Fibroblast of skin of left quadriceps (primary cell): ENCODE results near the gene MAN2A1.
A peak's percentile ranks its signal among the peaks of the same experiment; 100 is the strongest.
"Not testable (repeated sequence)": the region's sequence is repeated elsewhere in the genome, so short reads cannot be mapped to it uniquely, and the experiment has no call there.

Experiments
- DNase-seq, 2 experiments: peaks; one replicate each; pipeline ENCODE4 v3.0.0-alpha.2; 2013; ENCODE audit warnings: low read depth in 2 of 2

The MAN2A1 gene

DNA sequence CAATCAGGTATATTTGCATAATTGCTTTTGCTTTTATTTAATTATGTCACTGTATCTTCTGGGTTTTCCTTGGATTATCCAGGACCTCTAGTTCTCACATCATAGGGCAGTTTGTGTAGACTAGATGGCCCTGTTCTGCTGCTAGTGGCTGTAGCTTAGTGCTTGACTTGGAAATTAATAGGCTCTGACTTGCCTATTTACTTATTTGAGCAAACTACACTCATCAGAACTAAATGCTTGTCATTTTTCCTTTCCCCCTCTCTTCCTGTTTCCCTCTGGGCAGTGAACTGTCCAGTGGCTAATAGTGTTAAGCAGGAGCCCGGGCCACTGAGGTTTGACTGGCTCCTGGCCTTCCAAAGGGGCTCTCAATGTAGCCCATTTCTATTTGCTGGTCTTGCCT, 135.7 kb downstream of the MAN2A1 start:
- DNase-seq = no peak

DNA sequence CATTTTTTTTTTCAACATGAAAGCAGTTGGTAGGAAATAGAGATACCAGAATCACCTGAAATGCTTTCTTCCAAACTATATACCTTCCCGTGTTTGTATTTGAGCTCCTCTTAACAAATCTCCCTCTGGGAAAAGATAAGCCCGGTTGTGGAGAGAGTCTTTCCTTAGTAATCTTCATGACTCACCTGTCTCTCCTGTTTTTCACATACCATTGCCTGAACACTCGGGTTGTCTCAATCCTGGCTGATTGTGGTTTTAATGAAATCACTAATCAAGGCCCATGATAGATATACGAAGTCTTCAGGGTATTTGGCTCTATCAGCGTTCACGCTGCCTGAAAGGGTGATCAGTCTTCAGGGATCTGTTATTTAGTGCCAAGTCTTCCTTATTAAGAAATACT, 136.7 kb downstream of the MAN2A1 start:
- DNase-seq = no peak

DNA sequence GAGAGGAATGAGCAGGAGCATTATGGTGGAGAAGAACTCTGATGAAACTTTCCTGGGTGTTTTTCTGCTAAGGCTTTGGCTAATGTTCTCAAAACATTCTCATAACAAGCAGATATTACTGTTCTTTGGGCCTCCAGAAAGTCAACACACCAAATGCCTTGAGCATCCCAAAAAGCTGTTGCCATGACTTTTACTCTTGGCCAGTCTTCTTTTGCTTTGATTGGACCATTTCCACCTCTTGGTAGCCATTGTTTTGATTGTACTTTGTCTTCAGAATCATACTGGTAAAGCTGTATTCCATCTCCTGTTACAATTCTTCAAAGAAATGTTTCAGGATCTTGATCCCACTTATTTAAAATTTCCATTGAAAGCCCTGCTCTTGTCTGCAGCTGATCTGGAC, 139.6 kb downstream of the MAN2A1 start:
- no peak for DNase-seq

DNA sequence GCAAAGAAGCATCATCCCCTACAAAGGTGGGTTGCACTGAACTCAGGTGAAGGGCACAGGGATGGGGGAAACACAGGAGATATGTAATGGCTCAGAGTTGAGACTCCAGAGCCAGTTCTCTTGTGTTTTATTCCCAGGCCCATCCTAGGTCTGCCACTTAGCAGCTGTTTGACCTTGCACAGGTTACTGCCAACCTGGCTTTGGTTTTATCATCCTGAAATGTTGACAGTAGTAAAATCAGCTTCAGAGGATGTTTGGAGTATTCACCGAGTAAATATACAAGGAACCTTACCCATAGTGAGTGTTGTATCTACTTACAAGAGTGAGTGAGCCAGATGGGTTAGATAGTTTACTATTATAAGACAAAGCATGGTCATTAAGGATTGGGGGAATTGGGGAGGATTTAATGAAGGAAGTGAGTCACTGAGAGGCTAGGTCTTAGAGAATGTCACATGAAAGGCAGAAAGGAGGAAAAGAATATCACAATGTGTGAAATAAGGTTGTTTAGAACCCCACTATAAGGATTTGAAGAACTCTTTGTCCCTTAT, 141.3 kb downstream of the MAN2A1 start:
- no peak for DNase-seq

DNA sequence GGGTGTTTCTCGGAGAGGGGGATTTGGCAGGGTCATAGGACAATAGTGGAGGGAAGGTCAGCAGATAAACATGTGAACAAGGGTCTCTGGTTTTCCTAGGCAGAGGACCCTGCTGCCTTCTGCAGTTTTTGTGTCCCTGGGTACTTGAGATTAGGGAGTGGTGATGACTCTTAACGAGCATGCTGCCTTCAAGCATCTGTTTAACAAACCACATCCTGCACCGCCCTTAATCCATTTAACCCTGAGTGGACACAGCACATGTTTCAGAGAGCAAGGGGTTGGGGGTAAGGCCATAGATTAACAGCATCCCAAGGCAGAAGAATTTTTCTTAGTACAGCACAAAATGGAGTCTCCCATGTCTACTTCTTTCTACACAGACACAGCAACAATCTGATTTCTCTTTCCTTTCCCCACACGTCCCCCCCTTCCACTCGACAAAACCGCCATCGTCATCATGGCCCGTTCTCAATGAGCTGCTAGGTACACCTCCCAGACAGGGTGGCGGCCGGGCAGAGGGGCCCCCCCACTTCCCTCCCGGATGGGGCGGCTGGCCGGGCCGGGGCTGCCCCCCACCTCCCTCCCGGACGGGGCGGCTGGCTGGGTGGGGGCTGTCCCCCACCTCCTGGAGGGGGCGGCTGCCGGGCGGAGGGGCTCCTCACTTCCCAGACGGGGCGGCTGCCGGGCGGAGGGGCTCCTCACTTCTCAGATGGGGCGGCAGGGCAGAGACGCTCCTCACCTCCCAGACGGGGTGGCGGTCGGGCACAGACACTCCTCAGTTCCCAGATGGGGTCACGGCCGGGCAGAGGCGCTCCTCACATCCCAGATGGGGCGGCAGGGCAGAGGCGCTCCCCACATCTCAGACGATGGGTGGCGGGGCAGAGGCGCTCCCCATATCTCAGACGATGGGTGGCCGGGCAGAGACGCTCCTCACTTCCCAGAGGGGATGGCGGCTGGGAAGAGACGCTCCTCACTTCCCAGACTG, 142.8 kb downstream of the MAN2A1 start:
- not testable (repeated sequence) for DNase-seq

DNA sequence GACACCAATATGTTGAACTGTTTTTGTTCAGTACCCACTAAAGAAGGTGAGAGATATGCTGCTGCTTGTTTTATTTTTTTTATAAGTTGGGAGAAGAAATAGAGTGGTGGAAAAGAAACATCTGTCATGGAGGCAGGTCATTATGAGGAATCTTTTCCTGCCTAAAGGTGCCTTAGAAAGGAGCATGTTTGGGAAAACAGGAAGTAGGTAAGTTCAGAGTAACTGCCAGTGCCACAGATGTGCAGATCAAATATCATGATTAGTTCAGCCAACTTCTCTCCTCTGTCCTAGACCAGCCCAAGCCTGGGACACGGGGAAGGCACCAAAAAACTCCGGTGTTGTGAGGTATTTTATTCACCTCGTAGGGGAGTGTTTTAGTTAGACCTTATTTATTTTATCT, 144.2 kb downstream of the MAN2A1 start:
- no peak for DNase-seq

DNA sequence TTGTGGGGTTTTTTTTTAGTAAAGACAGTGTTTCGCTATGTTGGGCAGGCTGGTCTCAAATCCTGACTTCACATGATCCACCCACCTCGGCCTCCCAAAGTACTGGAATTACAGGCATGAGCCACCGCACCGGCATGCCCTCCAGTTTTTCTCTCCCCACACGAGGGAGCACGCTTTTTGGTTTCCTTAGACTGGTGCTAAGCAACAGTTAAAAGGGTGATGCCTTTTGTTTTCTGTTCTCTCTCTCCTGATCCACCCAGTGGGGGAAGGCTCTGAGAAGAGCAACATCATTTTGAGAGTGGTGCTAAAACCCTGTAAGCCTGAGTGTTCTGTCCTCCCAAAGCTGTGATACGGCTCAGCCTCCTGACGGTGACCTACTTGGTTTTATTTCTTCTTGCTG, 146.6 kb downstream of the MAN2A1 start:
- DNase-seq = no peak

DNA sequence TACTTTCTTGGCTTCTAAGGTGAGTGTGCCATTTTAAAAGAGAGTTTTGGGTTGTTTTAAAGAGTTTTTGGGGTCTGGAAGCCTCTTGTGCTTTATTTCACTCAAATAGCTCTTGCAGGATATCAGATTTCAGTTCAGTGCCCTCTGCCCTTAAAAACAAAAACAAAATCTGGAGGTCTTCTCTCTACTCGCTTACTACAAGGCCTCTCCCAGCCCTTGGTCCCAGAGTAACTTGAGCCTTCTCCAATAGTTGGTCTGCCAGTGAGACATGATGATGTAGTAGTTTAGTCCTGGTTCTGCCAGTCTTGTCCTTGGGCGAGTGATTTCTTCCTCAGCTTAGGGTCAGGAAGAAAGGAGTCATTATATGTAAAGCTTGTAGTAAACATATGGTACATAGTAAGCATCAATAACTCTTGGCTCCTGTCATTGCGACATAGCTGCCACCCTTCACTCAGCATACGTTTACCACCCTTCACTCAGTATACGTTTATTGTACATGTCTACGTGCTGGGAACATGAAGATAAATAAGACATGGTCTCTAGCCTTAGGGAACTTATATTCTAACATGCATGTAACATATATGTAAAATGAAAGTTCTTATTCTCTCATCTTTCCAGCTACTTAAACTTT, 147.6 kb downstream of the MAN2A1 start:
- no peak for DNase-seq

DNA sequence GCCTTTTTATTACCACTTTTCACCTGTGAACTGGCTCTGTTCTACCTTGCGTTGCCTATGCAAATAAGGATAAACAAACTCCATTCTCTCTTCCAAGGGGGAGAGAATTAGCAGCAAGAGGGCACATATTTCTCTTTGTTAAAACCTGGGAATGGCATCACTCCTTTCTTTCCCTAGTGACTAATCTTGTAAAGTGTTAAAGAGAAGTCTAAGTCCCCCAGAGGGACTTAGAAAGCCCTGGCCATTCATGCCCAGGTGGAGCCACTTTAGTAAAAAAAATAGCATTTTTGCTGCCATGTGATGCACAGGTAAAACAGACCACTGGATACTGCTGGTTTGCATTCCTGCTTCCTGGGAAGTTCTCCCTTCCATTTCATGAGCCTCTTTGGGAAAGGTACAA, 148.4 kb downstream of the MAN2A1 start:
- DNase-seq = no peak

DNA sequence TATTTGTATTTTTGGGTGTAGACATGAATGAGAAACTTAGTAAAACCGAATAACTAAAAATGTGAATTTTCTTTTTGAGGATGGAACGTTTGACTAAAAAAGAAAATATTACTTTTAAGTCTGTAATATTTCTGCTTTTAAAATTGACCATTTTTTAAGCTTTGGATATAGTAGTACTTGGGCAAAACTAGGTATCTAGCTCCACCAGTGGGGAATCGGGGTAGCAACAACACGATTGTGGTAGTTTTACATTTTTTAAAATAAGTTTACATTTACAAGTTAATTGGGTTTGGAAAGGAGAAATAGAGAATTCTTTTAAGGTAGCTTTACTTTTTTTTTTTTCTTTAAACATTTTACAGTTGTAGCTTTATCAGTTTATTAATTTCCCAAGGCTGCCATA, 154.4 kb downstream of the MAN2A1 start:
- DNase-seq = no peak

DNA sequence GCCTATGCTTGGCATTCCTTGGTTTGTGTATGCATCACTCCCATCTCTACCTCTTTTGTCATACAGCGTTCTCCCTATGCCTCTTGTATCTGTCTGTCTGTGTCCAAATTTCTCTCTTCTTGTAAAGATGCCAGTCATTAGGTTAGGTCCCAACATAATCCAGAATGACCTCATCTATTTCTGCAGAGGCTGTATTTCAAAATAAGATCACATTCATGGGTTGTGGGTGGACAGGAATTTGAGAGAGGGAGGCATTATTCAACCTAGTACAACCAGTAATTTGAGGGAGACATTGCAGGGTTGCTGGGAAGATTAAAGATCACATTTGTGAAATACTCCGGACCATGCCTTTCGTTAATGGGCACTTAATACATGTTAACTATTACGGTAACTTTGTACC, 155.0 kb downstream of the MAN2A1 start:
- peak; percentile 30 to 34 for DNase-seq

DNA sequence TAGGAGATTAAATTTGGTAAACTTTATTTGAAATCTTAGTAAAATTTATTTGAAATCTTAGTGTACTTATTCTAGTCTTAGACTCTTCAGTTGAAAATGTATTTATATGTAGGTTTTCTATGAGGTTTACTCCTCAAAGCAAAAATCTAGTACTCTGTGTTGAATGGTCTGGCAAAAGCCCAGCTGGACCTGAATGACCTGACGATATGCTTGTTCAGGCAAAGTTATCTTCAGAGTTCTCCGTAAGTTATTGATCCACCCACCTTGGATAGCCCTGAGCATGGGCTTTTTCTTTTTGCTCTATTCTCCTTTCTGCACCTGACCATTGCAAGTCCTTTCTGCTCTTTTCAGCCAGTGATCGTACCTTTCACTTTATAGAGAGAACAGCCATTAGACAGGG, 158.4 kb downstream of the MAN2A1 start:
- DNase-seq = no peak

DNA sequence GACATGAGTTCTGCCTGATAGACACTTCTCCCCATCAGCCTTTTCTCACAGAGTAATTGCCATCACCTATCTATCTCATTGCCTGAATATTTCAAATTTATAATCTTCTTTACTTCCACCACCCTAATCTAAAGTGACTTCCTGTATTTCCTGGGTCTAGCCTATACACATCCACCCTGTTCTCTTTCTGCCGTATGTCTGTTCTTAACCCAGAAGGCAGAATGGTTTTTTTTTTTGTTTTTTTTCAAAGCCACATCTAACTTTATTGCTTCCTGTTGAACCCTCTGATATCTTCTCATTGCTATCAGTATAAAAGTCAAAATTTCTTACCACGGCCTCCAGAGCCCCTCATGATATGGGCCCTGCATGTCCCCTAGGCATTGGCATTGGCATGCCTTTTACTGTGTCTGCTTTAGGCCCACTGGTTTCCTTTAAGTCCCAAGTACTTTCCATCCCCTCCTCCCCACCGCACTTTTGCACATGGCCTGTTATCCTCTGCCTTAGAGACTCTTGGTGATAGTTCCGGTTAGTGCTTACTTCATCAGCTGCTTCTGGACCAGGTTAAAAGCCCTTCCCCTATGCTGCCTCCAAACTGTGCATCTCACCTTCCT, 159.9 kb downstream of the MAN2A1 start:
- DNase-seq = no peak

DNA sequence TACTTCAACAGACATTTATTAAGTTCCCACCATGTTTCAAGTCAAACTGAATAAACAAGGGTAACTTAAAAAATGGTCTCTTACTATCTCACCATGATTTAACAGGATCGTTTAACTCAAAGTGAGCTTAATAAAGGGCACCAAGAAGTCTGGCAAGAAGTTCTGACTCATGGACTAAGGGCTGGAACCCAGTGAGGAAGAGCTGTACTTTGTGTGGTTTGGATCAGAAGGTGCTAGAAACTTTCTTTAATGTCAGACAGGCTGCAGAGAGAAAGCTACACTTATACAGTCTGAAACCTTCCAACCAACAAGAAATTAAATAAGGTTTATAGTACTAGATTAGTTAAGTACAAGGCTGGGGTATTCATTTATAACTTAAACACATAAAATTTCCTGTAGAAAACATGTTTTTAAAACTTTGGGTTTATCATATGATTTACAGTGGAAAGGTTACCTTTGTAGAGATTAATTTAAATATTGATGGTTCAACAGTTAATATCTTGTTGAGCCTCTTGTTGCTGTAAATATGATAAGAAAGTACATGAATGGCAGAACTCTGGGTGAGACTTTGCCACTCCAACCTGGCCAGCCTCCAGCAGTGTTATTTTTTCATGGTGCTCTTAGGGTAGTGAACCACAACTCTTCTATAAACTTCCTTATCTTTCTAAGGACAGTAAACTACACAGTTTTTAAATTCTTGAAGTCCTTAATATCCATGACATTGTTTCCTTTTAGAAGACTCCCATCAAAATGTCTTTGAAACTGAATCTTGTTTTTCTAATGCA, 162.8 kb downstream of the MAN2A1 start:
- DNase-seq = no peak

DNA sequence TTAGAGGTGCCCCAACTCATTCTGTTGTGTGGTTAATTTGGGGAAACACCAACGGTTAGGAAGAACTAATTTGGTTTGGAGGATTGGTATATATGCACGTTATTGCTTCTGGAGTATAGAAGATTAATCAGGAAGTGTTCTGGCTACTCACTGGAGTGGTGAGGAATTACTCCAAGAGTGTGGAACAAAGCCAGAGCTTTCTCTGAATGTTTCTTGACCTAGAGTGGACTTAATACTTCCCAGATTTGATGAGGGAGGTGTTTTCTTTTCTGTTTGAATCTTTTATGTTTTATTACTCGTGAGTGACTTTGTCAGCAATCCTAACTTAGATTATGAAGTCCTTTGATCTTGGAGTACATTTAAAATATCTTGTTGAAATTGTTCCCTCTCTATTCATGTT, 163.7 kb downstream of the MAN2A1 start:
- no peak for DNase-seq

DNA sequence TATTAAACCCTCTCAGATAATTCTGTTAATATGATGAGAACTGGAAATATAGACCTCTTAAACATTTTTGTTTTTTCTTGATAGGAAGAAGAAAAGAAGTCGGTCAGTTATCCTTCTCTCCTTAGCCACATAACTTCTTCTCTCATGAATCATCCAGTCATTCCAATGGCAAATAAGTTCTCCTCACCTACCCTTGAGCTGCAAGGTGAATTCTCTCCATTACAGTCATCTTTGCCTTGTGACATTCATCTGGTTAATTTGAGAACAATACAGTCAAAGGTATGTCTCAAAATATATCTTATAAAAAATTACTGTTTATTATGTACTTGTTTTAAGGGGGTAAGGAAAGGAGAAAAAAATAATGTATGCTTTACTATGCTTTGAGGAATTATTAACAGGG, 165.3 kb downstream of the MAN2A1 start:
- DNase-seq = no peak

DNA sequence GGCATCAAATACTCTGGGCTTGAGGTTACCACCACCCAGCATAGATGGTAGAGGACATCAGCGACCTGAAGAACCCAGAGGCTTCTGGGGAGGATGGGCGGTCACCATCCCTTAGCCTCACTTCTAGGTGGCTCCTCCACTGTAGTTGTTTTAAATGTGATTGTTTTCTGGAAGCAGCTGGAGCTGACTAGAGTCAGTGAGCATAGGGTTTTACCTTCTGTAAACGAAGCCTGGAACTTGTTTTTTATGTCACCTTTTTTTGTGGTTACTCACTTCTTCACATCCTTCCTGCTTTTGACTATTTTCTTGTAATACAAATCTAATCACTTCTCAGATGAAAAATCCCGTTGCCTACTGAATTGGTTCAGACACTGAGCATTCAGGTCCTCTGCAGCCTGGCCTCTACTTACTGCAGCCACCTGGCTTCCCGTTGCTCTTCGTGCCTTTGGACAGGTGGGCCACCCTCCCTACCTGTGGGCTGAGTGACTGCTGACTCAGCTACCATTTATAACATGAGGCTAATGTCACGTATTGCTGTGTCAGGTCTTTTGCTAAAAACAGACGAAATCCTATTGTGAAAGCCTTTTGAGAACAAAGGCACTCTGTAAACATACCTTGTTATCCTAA, 167.8 kb downstream of the MAN2A1 start:
- no peak for DNase-seq

DNA sequence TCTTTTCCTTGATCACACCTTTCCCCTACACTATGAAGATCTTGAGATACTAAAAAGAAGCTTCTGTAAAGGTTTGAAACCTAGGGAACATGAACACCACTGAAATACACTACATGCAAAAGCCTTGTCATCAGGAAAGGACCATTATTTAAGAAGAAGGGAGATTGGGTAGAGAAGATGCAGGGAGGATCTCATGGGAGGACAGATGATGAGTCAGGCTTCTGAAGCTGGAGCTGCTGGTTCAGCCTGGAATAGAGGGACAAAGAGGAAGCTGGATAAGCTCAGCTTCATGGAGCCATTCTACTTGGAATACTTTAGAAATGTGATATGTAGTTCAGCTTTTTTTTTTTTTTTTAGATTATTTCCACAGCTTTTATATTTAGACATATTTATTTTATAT, 169.8 kb downstream of the MAN2A1 start:
- no peak for DNase-seq

DNA sequence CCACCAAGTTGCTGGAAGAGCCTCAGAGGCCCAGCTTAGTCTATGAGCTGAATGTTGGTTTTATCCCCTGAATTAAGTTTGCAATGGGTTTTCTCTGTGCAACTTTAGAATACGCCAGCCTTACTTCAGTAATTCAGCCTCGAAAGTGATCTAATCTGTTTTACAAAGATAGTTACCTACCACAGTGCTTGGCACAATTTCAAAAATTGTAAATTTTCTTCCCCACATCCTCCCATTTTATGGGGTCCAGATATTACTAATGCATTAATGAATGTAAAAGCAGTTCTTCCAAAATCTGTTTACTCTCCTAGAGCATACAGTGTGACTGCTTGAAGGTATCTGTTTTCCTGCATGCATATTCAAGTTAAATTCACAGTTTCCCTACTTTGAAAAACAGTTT, 172.6 kb downstream of the MAN2A1 start:
- no peak for DNase-seq

DNA sequence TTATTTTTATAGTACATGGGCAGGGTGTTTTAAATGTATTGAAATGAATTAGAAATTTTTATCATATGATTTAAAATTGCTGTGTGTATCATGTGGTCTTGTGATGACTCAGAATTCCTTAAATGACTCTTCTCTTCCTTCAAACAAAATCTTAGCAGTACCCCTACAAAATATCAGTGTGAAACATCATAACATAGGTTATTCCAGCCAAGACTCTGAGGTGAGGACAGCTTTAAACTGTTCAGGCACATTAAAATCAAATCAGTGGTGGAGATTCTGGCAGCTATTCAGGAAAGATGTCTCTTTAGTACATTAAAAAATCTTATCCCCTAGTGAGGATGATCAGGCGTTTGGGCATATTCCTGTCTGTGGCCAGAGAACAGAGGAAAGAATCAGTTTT, 174.0 kb downstream of the MAN2A1 start:
- DNase-seq = peak; percentile 82

DNA sequence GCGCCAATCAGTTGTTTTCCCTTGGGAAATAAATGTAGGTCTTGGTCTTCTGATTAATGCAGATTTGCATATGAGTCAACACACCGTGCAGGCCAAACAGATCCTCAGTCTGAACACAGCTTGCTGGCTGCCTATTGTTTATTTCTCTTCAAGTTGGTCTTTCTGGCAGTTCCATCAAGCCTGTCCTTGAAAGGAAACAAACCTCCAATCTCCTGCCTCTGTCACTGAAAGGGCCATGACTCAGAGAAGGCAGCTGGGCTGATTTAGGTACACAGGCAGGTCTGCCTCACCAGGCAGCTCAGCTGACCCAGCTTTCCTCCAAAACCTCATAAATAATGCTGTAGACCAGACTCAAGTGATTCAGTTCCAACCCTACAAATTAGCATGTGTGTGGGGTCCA, 175.9 kb downstream of the MAN2A1 start:
- peak; percentile 78 for DNase-seq
